OCI-LY3 (cell line): ENCODE results near the gene OPN3.

Experiments
- H2AFZ ChIP-seq: fragments of 200-600, 300-600 bp; shearing (Covaris generic); 2 replicates; pipeline ENCODE4 v1.6.0; 2014; ENCODE audit warnings: antibody characterized with exemption, low read depth, low read length
- H3K27ac ChIP-seq: fragments of 200-600, 300-600 bp; sonication (generic); 2 replicates; pipeline ENCODE4 v1.5.1; 2014; ENCODE audit warnings: mild to moderate bottlenecking, low read length, moderate library complexity, mixed read lengths
- H3K27me3 ChIP-seq: fragments of 200-600, 300-600 bp; sonication (generic); 2 replicates; pipeline ENCODE4 v1.6.1; 2014; ENCODE audit warnings: low read depth, low read length, mixed read lengths
- H3K36me3 ChIP-seq: fragments of 200-600, 300-600 bp; sonication (generic); replicated peaks from 2 replicates; pipeline ENCODE3; 2014; ENCODE audit warnings: low read depth, low read length, mixed read lengths
- H3K4me1 ChIP-seq: fragments of 300-600, 200-600 bp; sonication (generic); 2 replicates; pipeline ENCODE4 v1.6.1; 2014; ENCODE audit warnings: low read length, mixed read lengths
- H3K4me2 ChIP-seq: fragments of 200-600, 300-600 bp; sonication (generic); 2 replicates; pipeline ENCODE4 v1.6.1; 2014; ENCODE audit warnings: low read length, mixed read lengths
- H3K4me3 ChIP-seq: fragments of 300-600, 200-600 bp; sonication (generic); 2 replicates; pipeline ENCODE4 v1.5.1; 2014; ENCODE audit warnings: antibody characterized with exemption, mild to moderate bottlenecking, low read length, moderate library complexity
- H3K79me2 ChIP-seq: fragments of 300-600, 200-600 bp; shearing (Covaris generic); 2 replicates; pipeline ENCODE4 v1.6.1; 2014; ENCODE audit warnings: mild to moderate bottlenecking, low read length, mixed read lengths
- H3K9ac ChIP-seq: fragments of 300-600, 200-600 bp; shearing (Covaris generic); 2 replicates; pipeline ENCODE4 v1.6.0; 2014; ENCODE audit warnings: mild to moderate bottlenecking, low read length, moderate library complexity
- H3K9me3 ChIP-seq: fragments of 200-600, 300-600 bp; shearing (Covaris generic); 2 replicates; pipeline ENCODE4 v1.6.1; 2014; ENCODE audit warnings: low read length, mixed read lengths; ENCODE audit not compliant: insufficient read depth
- H4K20me1 ChIP-seq: fragments of 200-600, 300-600 bp; sonication (generic); 2 replicates; pipeline ENCODE4 v1.6.1; 2016; ENCODE audit warnings: low read length, mixed read lengths; ENCODE audit not compliant: insufficient read depth
- CTCF ChIP-seq: fragments of 200-600, 300-600 bp; sonication (generic); IDR thresholded peaks from 2 replicates; pipeline ENCODE4 v1.5.1; 2014; ENCODE audit warnings: antibody characterized with exemption, low read length, low read depth
- EZH2phosphoT487 ChIP-seq: fragments of 200-600 bp; shearing (Covaris generic); IDR thresholded peaks from 2 replicates; pipeline ENCODE4 v1.6.1; 2018; ENCODE audit warnings: antibody characterized with exemption, mixed run types, low read depth

OPN3 gene

GRCh38 chr1:241627453-241628259, 12.5 kb downstream of the OPN3 start:
- Histone ChIP-seq H3K9me3 (no peaks in the 10 kb centered on the region), H2AFZ (no peak overlapping the region), H3K4me2 (peak overlapping the region; percentile 9; the same call in 1 of the 2 replicates), H3K4me1 (peaks cover 12% of the 10 kb centered on the region), H3K9ac (no peak overlapping the region), H3K27ac (no peak overlapping the region), H3K79me2 (no peaks in the 10 kb centered on the region; the same call in 1 of the 2 replicates), H3K36me3 (peaks cover 6% of the 10 kb centered on the region), H3K4me3 (no peak overlapping the region), H3K27me3 (no peaks in the 10 kb centered on the region), H4K20me1 (no peaks in the 10 kb centered on the region)
- peak; percentile 84 for TF ChIP-seq CTCF
- no peak for TF ChIP-seq EZH2phosphoT487

GRCh38 chr1:241624935-241625334, 15.2 kb downstream of the OPN3 start:
- Histone ChIP-seq H3K27ac (no peak overlapping the region), H3K36me3 (no peaks in the 10 kb centered on the region)
- TF ChIP-seq EZH2phosphoT487 (no peak), CTCF (no peak)

GRCh38 chr1:241622669-241623068, 17.5 kb downstream of the OPN3 start:
- Histone ChIP-seq H3K27me3 (no peaks in the 10 kb centered on the region), H3K4me3 (no peak overlapping the region), H3K4me1 (peaks cover 5% of the 10 kb centered on the region), H3K4me2 (no peak overlapping the region), H4K20me1 (no peaks in the 10 kb centered on the region; the same call in 1 of the 2 replicates), H3K36me3 (peaks cover 3% of the 10 kb centered on the region), H2AFZ (no peak overlapping the region), H3K27ac (no peak overlapping the region), H3K9me3 (no peaks in the 10 kb centered on the region), H3K9ac (no peak overlapping the region), H3K79me2 (no peaks in the 10 kb centered on the region)
- no peak for TF ChIP-seq EZH2phosphoT487
- TF ChIP-seq CTCF = no peak

More at GRCh38 chr1:241624935-241625334, 15.2 kb downstream of the OPN3 start:
- Histone ChIP-seq H3K4me3 (no peak overlapping the region), H3K9me3 (no peaks in the 10 kb centered on the region), H4K20me1 (no peaks in the 10 kb centered on the region; the same call in 1 of the 2 replicates), H3K9ac (no peak overlapping the region), H3K4me2 (no peak overlapping the region), H3K27me3 (no peaks in the 10 kb centered on the region), H3K79me2 (no peaks in the 10 kb centered on the region), H2AFZ (no peak overlapping the region), H3K4me1 (peaks cover 12% of the 10 kb centered on the region)

- no peaks in the 10 kb centered on the region for H3K79me2 ChIP-seq
- H4K20me1 ChIP-seq = no peaks in the 10 kb centered on the region; the same call in 1 of the 2 replicates
- peaks cover 11% of the 10 kb centered on the region for H3K4me1 ChIP-seq
- peaks cover 3% of the 10 kb centered on the region for H3K36me3 ChIP-seq
- H3K27ac ChIP-seq = no peak overlapping the region
- H3K9ac ChIP-seq = no peak overlapping the region
- H3K27me3 ChIP-seq = no peaks in the 10 kb centered on the region
- H3K4me2 ChIP-seq = no peak overlapping the region
- no peak overlapping the region for H3K4me3 ChIP-seq
- H2AFZ ChIP-seq = no peak overlapping the region
- H3K9me3 ChIP-seq = no peaks in the 10 kb centered on the region
- TF ChIP-seq CTCF (no peak), EZH2phosphoT487 (no peak)
These were observed 22.7 kb downstream of the OPN3 start for GRCh38 chr1:241617426-241617825.
